DMS 273 treated with DMSO at 0.1 percent for 48 hours (cell line): Measurements from ENCODE around the gene BSDC1.
"Not testable (repeated sequence)": the region's sequence is repeated elsewhere in the genome, so short reads cannot be mapped to it uniquely, and the experiment has no call there.

ENCODE experiments used
- DNase-seq: peaks from one replicate; lab custom pipeline; 2025; lab: John Stamatoyannopoulos, UW

The BSDC1 gene

GRCh38 chr1:32394141-32394889, at the start of gene BSDC1:
BSDC1 (minus strand) TSS chr1:32394441; CDS start chr1:32394414, 27 bp downstream.
- DNase-seq, result peak; percentile 96

GRCh38 chr1:32441467-32441866, 47.2 kb upstream of the BSDC1 start:
- DNase-seq, result not testable (repeated sequence)

DNA sequence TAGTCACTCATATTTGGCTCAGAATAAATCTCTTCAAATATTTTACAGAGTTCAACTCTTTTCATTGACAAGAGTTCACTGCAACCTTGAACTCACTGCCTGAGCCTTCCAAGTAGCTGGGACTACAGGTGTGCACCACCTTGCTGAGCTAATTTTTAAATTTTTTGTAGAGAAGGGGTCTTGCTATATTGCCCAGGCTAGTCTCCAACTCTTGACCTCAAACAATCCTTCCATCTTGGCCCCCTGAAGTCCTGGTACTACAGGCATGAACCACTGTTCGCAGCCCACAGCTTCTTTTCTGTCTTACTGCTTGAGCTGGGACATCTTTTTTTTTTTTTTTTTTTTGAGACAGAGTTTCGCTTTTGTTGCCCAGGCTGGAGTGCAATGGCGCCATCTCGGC, 44.5 kb upstream of the BSDC1 start:
- DNase-seq, result not testable (repeated sequence)

DNA sequence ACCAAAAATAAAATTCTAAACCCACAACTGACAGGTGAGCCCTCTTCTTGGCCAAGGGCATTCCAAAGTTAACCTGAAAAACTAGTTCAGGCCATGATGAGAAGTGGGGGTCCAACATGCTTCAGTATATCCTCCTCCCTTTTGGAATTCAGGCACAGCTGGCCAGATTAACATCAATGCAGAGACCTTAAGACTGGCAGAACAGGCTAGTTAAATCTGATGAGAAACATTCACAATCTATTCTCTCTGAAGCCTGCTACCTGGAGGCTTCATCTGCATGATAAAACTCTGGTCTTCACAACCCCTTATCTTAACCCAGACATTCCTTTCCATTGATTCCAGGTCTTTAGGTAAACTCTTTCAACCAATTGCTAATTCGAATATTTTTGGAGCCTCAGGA, 43.9 kb upstream of the BSDC1 start:
- no peak for DNase-seq

DNA sequence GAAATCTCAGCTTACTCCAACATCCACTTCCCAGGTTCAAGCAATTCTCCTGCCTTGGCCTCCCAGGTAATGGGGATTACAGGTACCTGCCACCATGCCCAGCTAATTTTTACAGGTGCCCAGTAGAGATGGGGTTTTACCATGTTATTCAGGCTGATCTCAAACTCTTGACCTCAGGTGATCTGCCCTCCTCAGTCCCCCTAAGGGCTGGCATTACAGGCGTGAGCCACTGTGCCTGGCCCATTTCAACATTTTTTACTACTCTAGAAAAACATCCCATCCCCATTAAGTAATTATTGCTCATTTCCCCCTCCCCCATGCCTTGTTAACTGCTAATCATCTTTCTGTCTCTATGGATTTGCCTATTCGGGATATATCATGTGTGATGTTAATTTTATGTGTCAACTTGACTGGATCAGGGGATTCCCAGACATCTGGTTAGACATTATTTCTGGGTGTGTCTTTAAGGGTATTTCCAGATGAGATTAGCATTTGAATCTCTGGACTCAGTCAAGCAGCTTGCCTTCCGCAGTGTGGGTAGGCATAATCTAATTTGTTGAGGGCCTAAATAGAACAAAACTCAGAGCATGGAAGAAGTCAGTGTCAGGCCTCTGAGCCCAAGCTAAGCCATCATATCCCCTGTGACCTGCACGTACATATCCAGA, 37.6 kb upstream of the BSDC1 start:
- DNase-seq, result no peak

DNA sequence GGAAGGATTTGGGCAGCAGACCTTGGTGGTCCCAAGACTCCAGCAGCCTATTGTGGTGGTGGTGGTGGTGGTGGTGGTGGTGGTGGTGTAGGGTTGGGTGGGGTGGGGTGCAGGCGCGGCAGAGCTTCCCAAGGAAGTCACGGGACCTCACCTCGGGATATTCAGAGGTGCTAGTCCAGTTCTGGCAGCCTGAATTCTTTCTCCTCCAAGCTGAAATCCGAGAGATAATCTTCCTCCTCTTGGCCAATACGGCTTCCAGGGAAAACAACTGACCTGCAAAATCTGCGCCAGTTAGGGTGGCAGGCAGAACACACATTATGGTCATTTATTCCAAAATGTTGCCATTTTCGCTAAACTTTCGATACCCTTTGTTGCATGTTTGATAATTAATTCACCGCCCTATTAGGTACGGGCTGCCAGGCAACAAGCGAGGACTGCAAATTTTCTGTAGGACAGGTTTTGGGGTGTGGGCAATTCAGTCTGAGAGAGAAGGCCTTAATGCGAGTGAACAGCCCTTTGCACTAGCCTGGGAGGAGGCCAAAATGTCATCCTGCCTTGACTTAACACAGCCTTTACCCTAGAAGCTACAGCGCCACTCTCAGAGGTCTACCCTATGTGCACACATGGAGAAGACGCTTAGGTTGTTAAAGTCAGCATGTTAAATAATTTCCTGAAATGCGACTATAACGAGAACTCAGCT, 33.2 kb upstream of the BSDC1 start:
- DNase-seq, result no peak

GRCh38 chr1:32426489-32427255, 32.4 kb upstream of the BSDC1 start:
- DNase-seq, result peak; percentile 29

- no peak for DNase-seq
Measured at GRCh38 chr1:32421775-32422174, 27.5 kb upstream of the BSDC1 start.

- DNase-seq, result no peak
Measured at GRCh38 chr1:32414186-32414886, 20.1 kb upstream of the BSDC1 start.

DNA sequence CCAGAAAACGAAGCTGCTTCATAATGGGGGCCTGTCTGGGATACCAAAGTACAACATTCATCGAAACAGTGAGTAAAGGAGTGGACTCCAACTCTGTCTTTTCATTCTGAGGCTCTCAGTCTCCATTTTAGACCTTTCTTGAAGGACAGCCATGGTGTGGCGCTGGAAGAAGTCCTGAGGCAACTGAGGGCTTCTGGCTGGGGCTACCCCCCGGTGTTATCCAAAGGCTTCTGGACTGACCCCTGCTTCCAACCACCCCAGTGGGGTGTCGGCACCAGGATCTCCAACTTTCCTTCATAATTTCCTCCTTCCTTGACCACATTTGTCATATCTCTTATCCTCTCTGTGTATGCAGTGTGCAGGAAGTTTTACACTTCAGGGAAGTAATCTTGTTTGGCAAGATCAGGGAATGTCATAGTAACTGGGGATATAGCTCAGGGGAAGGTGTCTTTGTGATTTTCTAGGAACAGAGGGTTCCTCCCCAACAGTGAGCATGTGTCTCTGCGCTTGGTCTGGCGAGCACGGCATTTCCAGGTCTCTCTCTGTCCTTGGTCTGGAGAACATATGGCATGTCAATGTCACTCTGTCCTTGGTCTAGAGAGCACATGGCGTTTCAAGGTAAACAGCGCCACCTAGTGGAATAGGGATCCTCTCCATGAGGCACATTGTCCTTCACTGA, 19.4 kb upstream of the BSDC1 start:
- peak; percentile 15 for DNase-seq

GRCh38 chr1:32411261-32411660, 17.0 kb upstream of the BSDC1 start:
- DNase-seq, result peak; percentile 31

DNA sequence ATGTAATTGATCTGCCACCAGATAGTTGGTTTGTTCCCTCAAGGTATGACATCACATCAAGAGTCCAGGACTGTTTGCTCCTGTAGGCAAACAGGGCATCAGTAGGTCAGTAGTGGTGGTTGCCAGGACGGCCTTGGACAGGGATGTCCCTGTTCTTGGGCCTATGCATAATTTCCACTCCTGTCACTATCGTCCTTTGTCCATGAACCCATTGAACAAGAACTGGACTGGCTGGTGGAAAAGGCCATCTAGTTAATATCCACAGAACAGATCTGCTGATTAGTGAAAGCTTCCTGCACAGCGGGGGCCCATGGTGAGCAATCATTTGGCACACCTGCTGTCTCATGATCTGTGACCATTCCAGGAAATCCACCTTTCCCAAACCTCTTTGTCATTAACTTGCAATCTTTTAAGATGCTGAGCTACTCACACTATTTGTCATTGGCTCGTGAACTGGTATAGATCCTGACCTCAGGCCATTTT, 12.4 kb upstream of the BSDC1 start:
- DNase-seq, result no peak

GRCh38 chr1:32405672-32406467, 11.6 kb upstream of the BSDC1 start:
- no peak for DNase-seq

GRCh38 chr1:32404946-32405345, 10.7 kb upstream of the BSDC1 start:
- DNase-seq, result no peak

DNA sequence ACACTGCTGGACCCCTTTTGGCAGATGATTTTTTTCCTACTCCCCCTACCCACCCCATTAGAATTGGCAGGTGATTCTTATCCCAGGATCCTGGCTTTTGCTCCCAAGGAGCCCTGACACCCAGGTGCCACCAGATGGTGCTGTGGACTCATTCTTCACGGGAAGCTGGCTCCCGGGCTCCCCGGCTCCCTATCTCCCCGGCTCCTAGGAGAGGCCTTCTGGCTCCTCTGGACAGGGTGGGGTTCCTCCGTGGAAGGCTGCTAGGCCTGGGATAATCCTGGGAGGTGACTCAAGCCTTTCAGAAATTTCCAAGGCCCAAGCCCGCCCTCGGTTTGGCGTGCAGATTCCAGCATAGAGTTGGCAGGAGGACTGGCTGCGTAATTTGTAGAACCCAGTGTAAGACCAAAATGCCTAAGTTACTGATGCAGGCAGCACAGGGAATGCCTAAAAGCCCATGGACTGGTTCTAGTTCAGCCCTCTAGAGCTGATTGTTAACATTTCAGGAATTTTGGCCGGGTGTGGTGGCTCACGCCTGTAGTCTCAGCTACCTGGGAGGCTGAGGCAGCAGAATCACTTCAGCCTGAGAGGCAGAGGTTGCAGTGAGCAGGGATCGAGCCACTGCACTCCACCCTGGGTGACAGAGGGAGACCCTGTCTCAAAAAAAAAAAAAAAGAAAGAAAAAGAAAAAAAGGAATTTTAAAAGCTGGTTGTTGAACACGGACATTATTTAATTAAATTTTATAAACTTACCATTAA, 6.8 kb upstream of the BSDC1 start:
- DNase-seq, result peak; percentile 8

DNA sequence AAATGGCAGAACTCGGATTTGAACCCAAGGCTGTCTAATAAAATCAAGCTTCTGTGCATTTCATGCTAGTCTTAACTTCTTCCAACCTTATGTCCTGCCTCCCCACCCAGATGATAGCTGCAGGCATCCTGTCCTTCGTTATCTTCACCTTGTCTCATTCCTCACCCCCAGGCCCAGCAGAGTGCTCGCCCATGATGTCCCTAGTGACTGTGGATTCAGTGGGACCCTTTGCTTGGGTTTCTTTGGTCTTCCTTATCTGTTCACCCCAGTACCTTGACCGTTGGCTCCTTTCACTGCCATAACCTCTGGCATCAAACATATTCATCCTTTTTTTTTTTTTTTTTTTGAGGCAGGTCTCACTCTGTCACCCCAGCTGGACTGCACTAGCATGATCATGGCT, 5.6 kb upstream of the BSDC1 start:
- DNase-seq, result no peak

GRCh38 chr1:32398401-32398800, 4.2 kb upstream of the BSDC1 start:
- DNase-seq, result no peak

GRCh38 chr1:32396524-32396923, 2.3 kb upstream of the BSDC1 start:
- not testable (repeated sequence) for DNase-seq

DNA sequence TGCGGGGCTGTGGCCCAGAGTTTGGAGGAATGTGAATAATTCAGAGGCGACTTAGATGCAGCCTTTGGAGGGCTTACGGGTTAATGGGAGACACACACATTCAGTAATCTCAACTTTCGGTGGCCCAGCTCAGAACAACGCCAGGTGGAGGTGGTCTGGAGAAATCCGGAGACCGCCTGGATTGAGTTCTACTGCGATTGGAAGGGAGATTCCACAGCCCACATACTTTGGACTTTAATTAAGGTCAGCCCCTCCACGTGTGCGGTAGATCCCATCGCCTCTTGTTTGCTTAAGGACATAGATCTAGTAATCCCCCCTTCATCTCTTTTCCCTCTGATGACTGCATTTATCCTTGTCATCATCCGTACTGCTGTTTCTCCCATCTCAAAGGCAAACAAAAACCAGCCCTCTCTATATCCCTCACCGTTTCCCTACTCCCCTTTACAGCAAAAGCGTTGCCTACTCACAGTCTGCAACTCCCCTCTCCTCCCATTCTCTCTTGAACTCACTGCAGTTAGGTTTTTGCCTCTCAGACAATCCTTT, 720 bp upstream of the BSDC1 start:
- DNase-seq, result peak; percentile 14
